Dedifferentiated amniotic fluid mesenchymal stem cell (primary cell): ENCODE data around the gene COTL1.
"Not testable (repeated sequence)": the region's sequence is repeated elsewhere in the genome, so short reads cannot be mapped to it uniquely, and the experiment has no call there.

Experiments used
- DNase-seq: peaks from one replicate; pipeline ENCODE4 v3.0.0-alpha.2; 2016; ENCODE audit errors: extremely low spot score

COTL1 gene

GRCh38 chr16:84643180-84643583, 25.3 kb upstream of the COTL1 start:
- peak; percentile 87 for DNase-seq

GRCh38 chr16:84641643-84642358, 23.9 kb upstream of the COTL1 start:
- no peak for DNase-seq

- no peak for DNase-seq
These were observed 22.3 kb upstream of the COTL1 start for GRCh38 chr16:84640145-84640544.

- no peak for DNase-seq
These were observed 20.4 kb upstream of the COTL1 start for GRCh38 chr16:84638231-84638806.

GRCh38 chr16:84637709-84638108, 19.8 kb upstream of the COTL1 start:
- DNase-seq: no peak

GRCh38 chr16:84635702-84636101, 17.8 kb upstream of the COTL1 start:
- no peak for DNase-seq

GRCh38 chr16:84633622-84634021, 15.7 kb upstream of the COTL1 start:
- DNase-seq: no peak

GRCh38 chr16:84632862-84633261, 15.0 kb upstream of the COTL1 start:
- DNase-seq: not testable (repeated sequence)

- no peak for DNase-seq
These were observed 14.0 kb upstream of the COTL1 start for GRCh38 chr16:84631886-84632285.

- no peak for DNase-seq
These were observed 13.2 kb upstream of the COTL1 start for GRCh38 chr16:84631153-84631466.

GRCh38 chr16:84630446-84631152, 12.7 kb upstream of the COTL1 start:
- DNase-seq: no peak

GRCh38 chr16:84630009-84630408, 12.1 kb upstream of the COTL1 start:
- DNase-seq: no peak

GRCh38 chr16:84629580-84629979, 11.7 kb upstream of the COTL1 start:
- no peak for DNase-seq

- no peak for DNase-seq
These were observed 10.4 kb upstream of the COTL1 start for GRCh38 chr16:84628226-84628731.

- no peak for DNase-seq
These were observed 7.7 kb upstream of the COTL1 start for GRCh38 chr16:84625556-84625955.

- DNase-seq: not testable (repeated sequence)
These were observed 3.0 kb upstream of the COTL1 start for GRCh38 chr16:84620913-84621312.

- DNase-seq: peak; percentile 86
These were observed 943 bp upstream of the COTL1 start for GRCh38 chr16:84618581-84619460.

- no peak for DNase-seq
These were observed 662 bp downstream of the COTL1 start for GRCh38 chr16:84617041-84617790.

GRCh38 chr16:84616515-84616914, 1.4 kb downstream of the COTL1 start:
- no peak for DNase-seq

GRCh38 chr16:84614968-84615813, 2.7 kb downstream of the COTL1 start:
- DNase-seq: no peak
